Activated naive CD8-positive, alpha-beta T cell (primary cell): ENCODE results near the gene BBOX1.
"Not testable (repeated sequence)": the region's sequence is repeated elsewhere in the genome, so short reads cannot be mapped to it uniquely, and the experiment has no call there.

Experiments
- H3K27ac Mint-ChIP-seq: one replicate; pipeline ENCODE4 v1.8.0; 2021; ENCODE audit warnings: mixed read lengths
- H3K27me3 Mint-ChIP-seq: one replicate; pipeline ENCODE4 v1.8.0; 2021; ENCODE audit warnings: mixed read lengths
- H3K36me3 Mint-ChIP-seq: one replicate; pipeline ENCODE4 v1.8.0; 2021; ENCODE audit warnings: mixed read lengths
- H3K4me1 Mint-ChIP-seq: one replicate; pipeline ENCODE4 v1.8.0; 2021; ENCODE audit warnings: low read depth, mixed read lengths
- H3K4me3 Mint-ChIP-seq: one replicate; pipeline ENCODE4 v1.8.0; 2021; ENCODE audit warnings: mild to moderate bottlenecking, mixed read lengths
- H3K9me3 Mint-ChIP-seq: one replicate; pipeline ENCODE4 v1.8.0; 2021; ENCODE audit warnings: low read depth, mixed read lengths

BBOX1 gene

DNA sequence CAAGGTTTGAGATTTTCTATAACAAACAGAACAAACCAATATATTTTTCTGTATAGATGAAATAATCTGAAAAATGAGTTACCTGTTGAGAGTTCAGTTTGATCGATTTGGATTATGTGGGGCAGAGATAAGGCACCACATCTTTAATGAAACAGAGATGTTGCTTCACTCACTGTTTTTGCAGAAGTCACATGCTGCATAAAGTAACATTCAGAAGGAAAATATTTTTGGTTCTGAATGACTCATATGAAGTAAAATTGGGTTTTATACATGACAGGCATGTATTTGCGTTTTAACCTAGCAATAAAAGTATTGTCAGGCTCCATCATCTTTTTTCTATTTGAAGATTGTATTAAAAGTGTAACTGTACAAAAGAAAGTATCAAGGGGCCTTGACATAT, 77.8 kb downstream of the BBOX1 start:
- H3K27me3 Mint-ChIP-seq, result no peaks in the 10 kb centered on the region
- no peak overlapping the region for H3K4me3 Mint-ChIP-seq
- no peak overlapping the region for H3K27ac Mint-ChIP-seq
- no peaks in the 10 kb centered on the region for H3K9me3 Mint-ChIP-seq
- H3K4me1 Mint-ChIP-seq, result no peaks in the 10 kb centered on the region
- H3K36me3 Mint-ChIP-seq, result no peaks in the 10 kb centered on the region

DNA sequence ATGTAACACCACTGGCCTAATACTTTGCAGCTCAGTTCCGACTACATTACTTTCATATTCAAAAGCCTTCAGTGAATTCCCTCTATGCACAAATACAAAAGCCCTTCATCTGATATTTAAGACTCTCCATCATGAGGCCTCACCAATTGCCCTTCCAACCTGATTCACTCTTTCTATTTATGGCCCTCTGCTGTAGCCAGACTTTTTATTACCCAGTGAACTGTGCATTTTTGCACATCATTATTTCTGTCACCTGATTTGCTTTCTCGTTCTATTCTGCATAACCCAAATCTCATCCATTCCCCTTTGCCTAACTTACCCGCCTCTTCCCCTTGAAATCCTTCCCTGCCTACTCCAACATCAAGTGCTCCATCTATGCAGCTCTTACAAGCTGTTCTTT, 78.3 kb downstream of the BBOX1 start:
- Mint-ChIP-seq H3K4me3 (no peak overlapping the region), H3K9me3 (no peaks in the 10 kb centered on the region), H3K27ac (no peak overlapping the region), H3K4me1 (no peaks in the 10 kb centered on the region), H3K27me3 (no peaks in the 10 kb centered on the region), H3K36me3 (no peaks in the 10 kb centered on the region)

- Mint-ChIP-seq H3K27me3 (no peaks in the 10 kb centered on the region), H3K36me3 (no peaks in the 10 kb centered on the region), H3K27ac (no peak overlapping the region), H3K4me3 (no peak overlapping the region), H3K9me3 (no peaks in the 10 kb centered on the region), H3K4me1 (no peaks in the 10 kb centered on the region)
Measured at GRCh38 chr11:27119396-27119795, 78.8 kb downstream of the BBOX1 start.

- H3K9me3 Mint-ChIP-seq, result no peaks in the 10 kb centered on the region
- H3K27ac Mint-ChIP-seq, result no peak overlapping the region
- H3K4me1 Mint-ChIP-seq, result no peaks in the 10 kb centered on the region
- no peak overlapping the region for H3K4me3 Mint-ChIP-seq
- H3K27me3 Mint-ChIP-seq, result no peaks in the 10 kb centered on the region
- H3K36me3 Mint-ChIP-seq, result no peaks in the 10 kb centered on the region
Measured at GRCh38 chr11:27120211-27120610, 79.6 kb downstream of the BBOX1 start.

GRCh38 chr11:27122001-27122400, 81.4 kb downstream of the BBOX1 start:
- H3K27me3 Mint-ChIP-seq, result no peaks in the 10 kb centered on the region
- no peak overlapping the region for H3K4me3 Mint-ChIP-seq
- no peaks in the 10 kb centered on the region for H3K9me3 Mint-ChIP-seq
- no peaks in the 10 kb centered on the region for H3K36me3 Mint-ChIP-seq
- H3K27ac Mint-ChIP-seq, result no peak overlapping the region
- H3K4me1 Mint-ChIP-seq, result no peaks in the 10 kb centered on the region

DNA sequence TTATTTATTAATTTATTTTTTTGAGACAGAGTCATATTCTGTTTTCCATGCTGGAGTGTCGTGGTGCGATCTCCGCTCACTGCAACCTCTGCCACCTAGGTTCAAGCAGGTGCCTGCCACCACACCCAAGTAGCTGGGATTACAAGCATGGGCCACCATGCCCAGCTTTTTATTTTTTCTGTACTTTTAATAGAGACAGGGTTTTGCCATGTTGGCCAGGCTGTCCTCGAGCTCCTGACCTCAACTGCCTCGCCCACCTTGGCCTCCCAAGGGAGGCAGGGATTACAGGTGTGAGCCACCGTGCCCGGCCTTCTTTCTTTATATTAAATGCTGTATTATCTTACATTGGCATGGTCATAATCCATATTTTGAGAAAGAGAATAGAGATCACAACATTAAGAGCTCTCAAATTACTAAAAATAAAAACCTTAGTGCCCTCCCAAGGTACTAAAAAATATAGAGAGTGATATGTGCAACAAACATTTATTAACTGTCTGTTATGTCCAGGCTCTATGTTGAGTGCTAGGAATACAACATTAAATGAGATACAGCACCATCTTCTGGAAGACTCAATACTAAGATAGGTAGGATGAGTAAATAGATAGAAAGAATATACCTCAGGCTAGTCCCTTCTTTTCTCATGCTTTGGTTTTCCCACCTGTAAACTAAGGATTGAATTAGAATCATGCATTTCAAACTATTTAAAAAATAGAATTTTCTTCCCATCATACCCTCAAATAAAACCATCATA, 84.1 kb downstream of the BBOX1 start:
- Mint-ChIP-seq H3K36me3 (no peaks in the 10 kb centered on the region), H3K27ac (no peak overlapping the region), H3K4me3 (no peak overlapping the region), H3K4me1 (no peaks in the 10 kb centered on the region), H3K27me3 (no peaks in the 10 kb centered on the region), H3K9me3 (no peaks in the 10 kb centered on the region)

GRCh38 chr11:27129686-27130085, 89.1 kb downstream of the BBOX1 start:
- Mint-ChIP-seq H3K27me3 (peaks cover 2% of the 10 kb centered on the region), H3K36me3 (no peaks in the 10 kb centered on the region), H3K4me1 (no peaks in the 10 kb centered on the region), H3K4me3 (no peak overlapping the region), H3K9me3 (peaks cover 3% of the 10 kb centered on the region), H3K27ac (no peak overlapping the region)

DNA sequence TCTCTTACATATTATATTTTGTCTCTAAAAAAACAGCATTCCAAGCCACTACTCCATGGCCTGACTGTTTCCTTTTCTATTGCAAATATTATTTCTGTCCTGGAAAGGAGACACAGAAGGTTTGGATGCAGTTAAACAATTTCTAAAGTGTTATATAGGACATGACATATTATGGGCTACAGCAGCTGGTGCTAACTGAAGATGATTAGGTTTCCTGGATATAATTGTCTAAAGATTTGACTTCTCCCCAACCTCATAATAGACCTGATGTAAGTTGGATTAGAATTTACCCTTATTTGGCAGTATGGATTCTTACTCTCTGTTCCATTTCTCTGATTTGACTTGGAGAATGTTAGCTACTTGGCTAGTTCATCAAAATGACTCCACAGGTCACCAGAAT, 90.2 kb downstream of the BBOX1 start:
- H3K27ac Mint-ChIP-seq, result no peak overlapping the region
- H3K4me3 Mint-ChIP-seq, result no peak overlapping the region
- peaks cover 2% of the 10 kb centered on the region for H3K27me3 Mint-ChIP-seq
- peaks cover 7% of the 10 kb centered on the region for H3K9me3 Mint-ChIP-seq
- no peaks in the 10 kb centered on the region for H3K4me1 Mint-ChIP-seq
- H3K36me3 Mint-ChIP-seq, result no peaks in the 10 kb centered on the region

DNA sequence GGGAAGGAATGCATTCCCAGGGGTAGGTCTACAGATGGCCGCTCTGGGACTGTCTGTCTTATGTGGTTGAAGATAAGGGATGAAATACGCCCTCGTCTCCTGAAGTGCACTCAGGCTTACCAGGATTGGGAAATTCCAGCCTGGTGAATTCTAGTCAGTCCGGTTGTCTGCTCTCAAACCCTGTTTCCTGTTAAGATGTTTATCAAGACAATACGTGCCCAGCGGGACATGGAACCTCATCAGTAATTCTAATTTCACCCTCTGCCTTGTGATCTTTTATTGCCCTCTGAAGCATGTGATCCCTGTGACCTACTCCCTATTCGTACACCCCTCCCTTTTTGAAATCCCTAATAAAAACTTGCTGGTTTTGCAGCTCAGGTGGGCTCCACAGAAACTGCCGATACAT, 95.3 kb downstream of the BBOX1 start:
- not testable (repeated sequence) for H3K27ac Mint-ChIP-seq, H3K36me3 Mint-ChIP-seq, H3K4me1 Mint-ChIP-seq, H3K27me3 Mint-ChIP-seq, H3K4me3 Mint-ChIP-seq
- H3K9me3 Mint-ChIP-seq, result peaks cover 19% of the 10 kb centered on the region

GRCh38 chr11:27138716-27139115, 98.1 kb downstream of the BBOX1 start:
- H3K4me3 Mint-ChIP-seq, result no peak overlapping the region
- no peak overlapping the region for H3K27ac Mint-ChIP-seq
- peaks cover 3% of the 10 kb centered on the region for H3K27me3 Mint-ChIP-seq
- H3K4me1 Mint-ChIP-seq, result no peaks in the 10 kb centered on the region
- H3K9me3 Mint-ChIP-seq, result peaks cover 31% of the 10 kb centered on the region
- H3K36me3 Mint-ChIP-seq, result no peaks in the 10 kb centered on the region

- Mint-ChIP-seq H3K9me3 (peaks cover 26% of the 10 kb centered on the region), H3K36me3 (no peaks in the 10 kb centered on the region), H3K4me3 (no peak overlapping the region), H3K27me3 (peaks cover 3% of the 10 kb centered on the region), H3K4me1 (no peaks in the 10 kb centered on the region), H3K27ac (no peak overlapping the region)
Measured at GRCh38 chr11:27139742-27140367, 99.2 kb downstream of the BBOX1 start.

GRCh38 chr11:27141576-27141975, 101.0 kb downstream of the BBOX1 start:
- Mint-ChIP-seq H3K27ac (no peak overlapping the region), H3K27me3 (peaks cover 3% of the 10 kb centered on the region)

DNA sequence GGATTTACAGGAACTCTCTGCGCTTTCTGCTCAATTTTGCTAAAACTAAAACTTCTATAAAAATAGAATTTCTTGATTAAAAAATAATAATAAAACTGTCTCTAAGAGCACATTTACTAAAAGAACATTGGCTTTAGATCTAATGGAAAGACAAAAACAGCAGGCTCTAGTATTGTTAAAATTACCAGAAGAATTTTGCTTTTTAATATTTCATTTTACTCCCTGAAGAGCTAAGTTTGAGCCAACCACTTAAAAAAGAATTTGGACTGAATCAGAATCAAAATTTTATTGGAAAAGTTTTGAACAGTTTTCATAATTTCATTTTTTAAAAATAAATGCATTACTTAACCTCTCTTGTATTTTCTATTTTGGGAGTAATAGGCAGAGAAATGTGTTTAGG, 107.3 kb downstream of the BBOX1 start:
- Mint-ChIP-seq H3K4me1 (no peaks in the 10 kb centered on the region), H3K36me3 (no peaks in the 10 kb centered on the region), H3K27ac (no peak overlapping the region), H3K9me3 (no peaks in the 10 kb centered on the region), H3K4me3 (no peak overlapping the region), H3K27me3 (peaks cover 2% of the 10 kb centered on the region)

More at GRCh38 chr11:27141576-27141975, 101.0 kb downstream of the BBOX1 start:
- no peak overlapping the region for H3K4me3 Mint-ChIP-seq
- no peaks in the 10 kb centered on the region for H3K36me3 Mint-ChIP-seq
- no peaks in the 10 kb centered on the region for H3K4me1 Mint-ChIP-seq
- H3K9me3 Mint-ChIP-seq, result peaks cover 20% of the 10 kb centered on the region

DNA sequence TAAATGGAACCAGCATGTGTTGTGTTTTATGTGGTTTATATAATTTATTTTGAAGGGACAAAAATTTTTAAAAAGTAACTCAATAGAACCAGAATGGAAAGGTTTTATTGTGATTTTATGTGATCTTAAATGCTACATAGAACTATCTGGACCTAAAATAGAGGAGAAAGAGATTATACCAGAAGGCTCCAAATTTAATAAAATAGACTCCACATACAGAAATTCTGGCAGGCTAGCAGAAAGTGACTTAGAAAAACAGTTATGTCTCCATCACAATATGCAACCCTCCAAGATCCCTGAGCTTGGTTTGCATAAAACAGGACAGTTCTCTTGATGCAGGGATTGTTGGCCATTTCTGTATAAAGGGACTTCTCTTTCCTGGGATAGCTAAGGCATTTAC, 107.9 kb downstream of the BBOX1 start:
- Mint-ChIP-seq H3K4me1 (no peaks in the 10 kb centered on the region), H3K4me3 (no peak overlapping the region), H3K27me3 (peaks cover 2% of the 10 kb centered on the region), H3K27ac (no peak overlapping the region), H3K9me3 (no peaks in the 10 kb centered on the region), H3K36me3 (no peaks in the 10 kb centered on the region)

- no peak overlapping the region for H3K4me3 Mint-ChIP-seq
- H3K36me3 Mint-ChIP-seq, result no peaks in the 10 kb centered on the region
- no peaks in the 10 kb centered on the region for H3K4me1 Mint-ChIP-seq
- peaks cover 2% of the 10 kb centered on the region for H3K27me3 Mint-ChIP-seq
- no peaks in the 10 kb centered on the region for H3K9me3 Mint-ChIP-seq
- H3K27ac Mint-ChIP-seq, result no peak overlapping the region
Measured at GRCh38 chr11:27150098-27150497, 109.5 kb downstream of the BBOX1 start.

DNA sequence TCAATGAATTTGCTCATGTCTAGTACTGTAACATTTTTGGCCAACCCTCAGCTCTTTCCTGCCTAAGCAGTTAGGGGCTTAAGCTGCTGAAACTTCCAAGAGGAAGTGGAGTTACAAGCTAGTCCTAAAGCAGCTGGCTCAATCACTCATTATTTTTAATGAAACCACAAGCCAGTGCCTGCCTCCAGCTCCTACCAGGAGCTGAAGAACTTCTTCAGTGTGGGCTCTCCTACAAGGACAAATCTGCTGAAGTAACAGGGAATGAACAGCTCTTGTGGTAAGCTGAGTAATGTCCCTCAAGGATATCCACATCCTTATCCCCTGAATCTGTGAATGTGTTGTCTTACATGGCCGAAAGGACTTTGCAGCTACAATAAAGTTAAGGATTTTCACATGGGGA, 112.5 kb downstream of the BBOX1 start:
- Mint-ChIP-seq H3K27ac (no peak overlapping the region), H3K27me3 (peaks cover 2% of the 10 kb centered on the region), H3K9me3 (no peaks in the 10 kb centered on the region), H3K4me3 (no peak overlapping the region), H3K36me3 (no peaks in the 10 kb centered on the region), H3K4me1 (no peaks in the 10 kb centered on the region)
